ENCODE results near the gene S100A16. TPM values are rescaled to one million over a fixed set of nuclear protein-coding genes. Genes with fewer than 3 reads are reported as not detected.
A peak's percentile ranks its signal among the peaks of the same experiment; 100 is the strongest.
"Not testable (repeated sequence)": the region's sequence is repeated elsewhere in the genome, so short reads cannot be mapped to it uniquely, and the experiment has no call there.

The S100A16 gene
- total RNA-seq, 2 donors from 2014 or later, result not detected

- H3K4me1 Mint-ChIP-seq (ENCODE audit: low read depth), result peaks cover 69% of the 10 kb centered on the region
- H3K36me3 Mint-ChIP-seq (ENCODE audit: insufficient read depth in 2 of 2), result peaks cover 9 to 39% of the 10 kb centered on the region in 2 donors
- no peaks in the 10 kb centered on the region for H3K9me3 Mint-ChIP-seq
- no peak overlapping the region for H3K27ac Mint-ChIP-seq
- ATAC-seq (replicated peaks in 1 of 2), result no peak
- H3K27me3 Mint-ChIP-seq (ENCODE audit: low read depth), result no peaks in the 10 kb centered on the region
- H3K4me3 Mint-ChIP-seq, result no peak overlapping the region
- no peak for DNase-seq
These were observed 34.4 kb upstream of the S100A16 start for GRCh38 chr1:153647346-153647714.

DNA sequence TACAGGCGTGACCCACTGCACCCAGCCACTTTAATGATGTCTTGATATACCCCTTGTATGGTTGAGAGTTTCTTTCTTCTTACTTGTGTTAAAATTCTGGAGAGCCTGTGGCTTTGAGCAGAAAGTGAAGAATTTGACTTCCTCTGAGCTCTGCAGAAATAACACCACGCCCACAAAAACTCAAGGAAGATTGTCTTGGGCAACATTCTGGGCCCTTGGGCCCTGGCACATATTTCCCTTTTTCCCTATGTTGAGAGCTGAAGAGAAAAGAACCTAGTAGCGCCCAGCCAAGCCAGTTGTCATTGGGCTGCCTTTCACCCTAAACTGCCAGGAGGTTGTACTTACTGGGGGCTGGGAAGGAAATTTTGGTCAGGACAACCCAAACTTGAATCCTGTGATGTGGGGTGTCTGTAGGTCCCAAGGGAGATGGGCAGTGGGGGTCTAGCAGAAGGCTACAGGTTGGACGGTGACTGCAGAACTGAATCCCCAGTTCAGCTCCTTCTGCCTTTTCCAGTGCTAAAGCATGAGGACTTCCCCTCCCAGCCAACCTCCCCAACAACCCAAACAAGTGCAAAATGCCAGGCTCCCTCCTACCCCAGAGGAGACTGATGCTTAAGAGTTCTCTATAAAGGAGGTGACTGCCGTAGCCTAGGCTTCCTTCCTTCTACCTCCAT, 33.9 kb upstream of the S100A16 start:
- peak overlapping the region; percentile 31 for H3K27ac Mint-ChIP-seq
- H3K27me3 Mint-ChIP-seq (ENCODE audit: low read depth), result no peaks in the 10 kb centered on the region
- H3K36me3 Mint-ChIP-seq (ENCODE audit: insufficient read depth in 2 of 2), result peaks cover 9 to 43% of the 10 kb centered on the region in 2 donors
- no peak for DNase-seq
- ATAC-seq (replicated peaks in 1 of 2), result no peak
- no peaks in the 10 kb centered on the region for H3K9me3 Mint-ChIP-seq
- no peak overlapping the region for H3K4me3 Mint-ChIP-seq
- peaks cover 69% of the 10 kb centered on the region for H3K4me1 Mint-ChIP-seq (ENCODE audit: low read depth)

- Mint-ChIP-seq H3K4me1 (ENCODE audit: low read depth) (peaks cover 66% of the 10 kb centered on the region), H3K27me3 (ENCODE audit: low read depth) (no peaks in the 10 kb centered on the region)
These were observed 30.9 kb upstream of the S100A16 start for GRCh38 chr1:153643816-153644215.

DNA sequence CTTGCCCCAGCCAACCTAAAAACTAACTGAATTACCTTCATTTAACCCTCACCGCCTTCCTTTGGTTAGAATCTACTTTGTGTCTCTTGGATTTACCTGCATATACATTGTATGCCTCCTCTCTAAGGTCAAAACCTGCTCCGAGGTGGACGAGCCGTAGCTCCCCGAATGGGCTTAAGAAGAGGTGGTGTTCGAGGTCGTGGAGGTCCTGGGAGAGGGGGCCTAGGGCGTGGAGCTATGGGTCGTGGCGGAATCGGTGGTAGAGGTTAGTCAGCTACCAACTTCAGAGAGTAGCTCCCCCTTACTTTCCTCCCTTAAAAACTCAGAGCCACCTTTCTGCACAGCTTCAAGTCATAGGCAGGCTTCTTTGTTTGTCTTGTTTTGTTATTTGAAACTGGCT, 30.2 kb upstream of the S100A16 start:
- no peak for ATAC-seq (replicated peaks in 1 of 2)
- Mint-ChIP-seq H3K9me3 (no peaks in the 10 kb centered on the region), H3K36me3 (ENCODE audit: insufficient read depth in 2 of 2) (peaks cover 9 to 56% of the 10 kb centered on the region in 2 donors), H3K27ac (peak overlapping the region; percentile 66), H3K27me3 (ENCODE audit: low read depth) (no peaks in the 10 kb centered on the region), H3K4me1 (ENCODE audit: low read depth) (peaks cover 63% of the 10 kb centered on the region), H3K4me3 (no peak overlapping the region)
- no peak for DNase-seq

More at GRCh38 chr1:153643816-153644215, 30.9 kb upstream of the S100A16 start:
- Mint-ChIP-seq H3K36me3 (ENCODE audit: insufficient read depth in 2 of 2) (peaks cover 9 to 52% of the 10 kb centered on the region in 2 donors), H3K27ac (peak overlapping the region; percentile 66), H3K4me3 (no peak overlapping the region), H3K9me3 (no peaks in the 10 kb centered on the region)
- ATAC-seq (replicated peaks in 1 of 2) (no peak), DNase-seq (no peak)

DNA sequence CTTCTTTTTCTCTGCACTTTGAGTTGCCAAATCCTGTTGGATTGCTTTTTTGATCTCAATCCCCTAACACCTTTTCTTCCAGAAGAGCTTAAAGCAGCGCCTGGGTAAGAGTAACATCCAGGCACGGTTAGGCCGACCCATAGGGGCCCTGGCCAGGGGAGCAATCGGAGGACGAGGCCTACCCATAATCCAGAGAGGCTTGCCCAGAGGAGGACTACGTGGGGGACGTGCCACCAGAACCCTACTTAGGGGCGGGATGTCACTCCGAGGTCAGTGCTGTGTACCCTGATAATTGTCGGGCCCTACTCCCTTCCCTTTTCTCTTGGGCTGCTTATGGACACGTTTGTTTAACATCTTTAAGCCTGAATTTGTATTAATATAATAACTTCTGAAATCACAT, 29.2 kb upstream of the S100A16 start:
- no peaks in the 10 kb centered on the region for H3K27me3 Mint-ChIP-seq (ENCODE audit: low read depth)
- no peak overlapping the region for H3K4me3 Mint-ChIP-seq
- peaks cover 12 to 61% of the 10 kb centered on the region in 2 donors for H3K36me3 Mint-ChIP-seq (ENCODE audit: insufficient read depth in 2 of 2)
- H3K27ac Mint-ChIP-seq, result no peak overlapping the region
- ATAC-seq (replicated peaks in 1 of 2), result no peak
- H3K4me1 Mint-ChIP-seq (ENCODE audit: low read depth), result peaks cover 61% of the 10 kb centered on the region
- no peak for DNase-seq
- H3K9me3 Mint-ChIP-seq, result no peaks in the 10 kb centered on the region

GRCh38 chr1:153640861-153641260, 27.9 kb upstream of the S100A16 start:
- Mint-ChIP-seq H3K4me3 (no peak overlapping the region), H3K4me1 (ENCODE audit: low read depth) (peaks cover 58% of the 10 kb centered on the region), H3K27ac (peak overlapping the region; percentile 55), H3K27me3 (ENCODE audit: low read depth) (no peaks in the 10 kb centered on the region), H3K36me3 (ENCODE audit: insufficient read depth in 2 of 2) (peaks cover 16 to 59% of the 10 kb centered on the region in 2 donors), H3K9me3 (no peaks in the 10 kb centered on the region)
- ATAC-seq (replicated peaks in 1 of 2), result no peak
- no peak for DNase-seq

DNA sequence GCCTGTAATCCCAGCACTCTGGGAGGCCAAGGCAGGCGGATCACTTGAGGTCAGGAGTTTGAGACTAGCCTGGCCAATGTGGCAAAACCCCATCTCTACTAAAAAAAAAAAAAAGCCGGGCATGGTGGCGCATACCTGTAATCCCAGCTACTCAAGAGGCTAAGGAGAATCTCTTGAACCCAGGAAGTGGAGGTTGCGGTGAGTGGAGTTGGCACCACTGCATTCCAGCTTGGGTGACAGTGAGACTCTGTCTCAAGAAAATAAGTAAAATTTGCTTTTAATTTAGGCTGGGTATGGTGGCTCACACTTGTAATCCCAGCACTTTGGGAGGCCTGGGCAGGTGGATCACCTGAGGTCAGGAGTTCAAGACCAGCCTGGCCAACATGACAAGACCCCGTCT, 27.3 kb upstream of the S100A16 start:
- ATAC-seq (replicated peaks in 1 of 2); H3K27me3 Mint-ChIP-seq (ENCODE audit: low read depth); H3K9me3 Mint-ChIP-seq; H3K27ac Mint-ChIP-seq; H3K4me3 Mint-ChIP-seq; DNase-seq: not testable (repeated sequence)
- peaks cover 12 to 54% of the 10 kb centered on the region in 2 donors for H3K36me3 Mint-ChIP-seq (ENCODE audit: insufficient read depth in 2 of 2)
- peaks cover 55% of the 10 kb centered on the region for H3K4me1 Mint-ChIP-seq (ENCODE audit: low read depth)

DNA sequence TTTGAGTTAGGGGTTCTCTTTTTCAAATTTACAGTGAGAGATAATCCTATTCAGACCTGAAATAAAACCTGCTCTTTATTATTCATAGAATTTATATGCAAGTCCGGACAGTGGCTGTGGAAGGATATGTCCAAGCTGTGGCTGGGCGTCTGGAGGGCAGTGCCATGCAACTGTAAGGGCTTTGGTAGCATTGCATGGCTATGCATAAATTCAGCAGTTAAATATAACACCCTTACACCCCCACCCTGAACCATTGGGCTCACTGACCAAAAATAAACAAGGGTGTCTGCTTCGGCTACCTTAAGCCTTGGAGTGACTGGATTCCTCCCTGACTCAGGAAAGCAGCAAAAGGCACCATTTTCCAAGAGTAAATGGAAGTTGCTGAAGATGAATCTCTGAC, 26.3 kb upstream of the S100A16 start:
- Mint-ChIP-seq H3K9me3 (no peaks in the 10 kb centered on the region), H3K36me3 (ENCODE audit: insufficient read depth in 2 of 2) (peaks cover 12 to 48% of the 10 kb centered on the region in 2 donors), H3K27me3 (ENCODE audit: low read depth) (no peaks in the 10 kb centered on the region), H3K4me1 (ENCODE audit: low read depth) (peaks cover 47% of the 10 kb centered on the region), H3K27ac (no peak overlapping the region), H3K4me3 (no peak overlapping the region)
- DNase-seq (no peak), ATAC-seq (replicated peaks in 1 of 2) (no peak)

- H3K36me3 Mint-ChIP-seq (ENCODE audit: insufficient read depth in 2 of 2), result peaks cover 12 to 39% of the 10 kb centered on the region in 2 donors
- ATAC-seq (replicated peaks in 1 of 2), result no peak
- DNase-seq, result no peak
- H3K27ac Mint-ChIP-seq, result peak overlapping the region; percentile 52
- H3K4me1 Mint-ChIP-seq (ENCODE audit: low read depth), result peaks cover 43% of the 10 kb centered on the region
- no peaks in the 10 kb centered on the region for H3K27me3 Mint-ChIP-seq (ENCODE audit: low read depth)
- no peak overlapping the region for H3K4me3 Mint-ChIP-seq
- peaks cover 0 to under 1% of the 10 kb centered on the region in 2 donors for H3K9me3 Mint-ChIP-seq
These were observed 25.3 kb upstream of the S100A16 start for GRCh38 chr1:153638261-153638660.

- Mint-ChIP-seq H3K4me1 (ENCODE audit: low read depth) (peaks cover 53% of the 10 kb centered on the region), H3K27me3 (ENCODE audit: low read depth) (no peaks in the 10 kb centered on the region), H3K36me3 (ENCODE audit: insufficient read depth in 2 of 2) (peaks cover 14 to 29% of the 10 kb centered on the region in 2 donors), H3K9me3 (peaks cover 0 to 3% of the 10 kb centered on the region in 2 donors), H3K27ac (peak overlapping the region; percentile 76), H3K4me3 (peak overlapping the region; percentile 92 to 95)
- ATAC-seq (replicated peaks in 1 of 2) (no peak), DNase-seq (no peak)
These were observed 23.4 kb upstream of the S100A16 start for GRCh38 chr1:153636312-153636711.

DNA sequence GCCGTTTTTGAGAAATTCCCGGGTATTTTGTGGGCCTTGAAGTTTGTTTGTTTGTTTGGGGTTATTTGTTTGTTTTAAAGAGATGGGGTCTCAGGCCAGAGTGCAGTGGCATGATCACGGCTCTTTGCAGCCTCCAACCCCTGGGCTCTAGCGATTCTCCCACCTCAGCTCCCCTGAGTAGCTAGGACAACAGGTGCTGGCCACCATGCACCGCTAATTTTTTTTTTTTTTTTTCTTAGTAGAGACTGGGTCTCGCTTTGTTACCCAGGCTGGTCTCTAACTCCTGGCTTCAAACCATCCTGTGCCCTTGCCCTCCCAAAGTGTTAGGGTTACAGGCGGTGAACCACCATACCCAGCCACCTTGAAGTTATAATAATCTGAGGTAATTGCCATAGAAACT, 22.9 kb upstream of the S100A16 start:
- DNase-seq (no peak), ATAC-seq (replicated peaks in 1 of 2) (no peak)
- peak overlapping the region; percentile 76 for H3K27ac Mint-ChIP-seq
- H3K27me3 Mint-ChIP-seq (ENCODE audit: low read depth), result no peaks in the 10 kb centered on the region
- H3K4me1 Mint-ChIP-seq (ENCODE audit: low read depth), result peaks cover 54% of the 10 kb centered on the region
- H3K4me3 Mint-ChIP-seq, result peak overlapping the region; percentile 92 to 95
- H3K9me3 Mint-ChIP-seq, result peaks cover 0 to 3% of the 10 kb centered on the region in 2 donors
- peaks cover 14 to 25% of the 10 kb centered on the region in 2 donors for H3K36me3 Mint-ChIP-seq (ENCODE audit: insufficient read depth in 2 of 2)

GRCh38 chr1:153633754-153634665, 21.1 kb upstream of the S100A16 start, which contains the start of gene CHTOP:
CHTOP (plus strand) TSS chr1:153634066; CDS start chr1:153636589, 2,523 bp downstream.
- H3K27ac Mint-ChIP-seq, result peak within 1 kb of the TSS; percentile 94
- DNase-seq (peak; percentile 97 to 99), ATAC-seq (replicated peaks in 1 of 2) (peak; percentile 91 to 92)
- peaks cover 14 to 22% of the 10 kb centered on the region in 2 donors for H3K36me3 Mint-ChIP-seq (ENCODE audit: insufficient read depth in 2 of 2)
- no peaks in the 10 kb centered on the region for H3K27me3 Mint-ChIP-seq (ENCODE audit: low read depth)
- peak within 1 kb of the TSS; percentile 92 to 95 for H3K4me3 Mint-ChIP-seq
- H3K4me1 Mint-ChIP-seq (ENCODE audit: low read depth), result peaks cover 52% of the 10 kb centered on the region
- H3K9me3 Mint-ChIP-seq, result peaks cover 0 to 3% of the 10 kb centered on the region in 2 donors

DNA sequence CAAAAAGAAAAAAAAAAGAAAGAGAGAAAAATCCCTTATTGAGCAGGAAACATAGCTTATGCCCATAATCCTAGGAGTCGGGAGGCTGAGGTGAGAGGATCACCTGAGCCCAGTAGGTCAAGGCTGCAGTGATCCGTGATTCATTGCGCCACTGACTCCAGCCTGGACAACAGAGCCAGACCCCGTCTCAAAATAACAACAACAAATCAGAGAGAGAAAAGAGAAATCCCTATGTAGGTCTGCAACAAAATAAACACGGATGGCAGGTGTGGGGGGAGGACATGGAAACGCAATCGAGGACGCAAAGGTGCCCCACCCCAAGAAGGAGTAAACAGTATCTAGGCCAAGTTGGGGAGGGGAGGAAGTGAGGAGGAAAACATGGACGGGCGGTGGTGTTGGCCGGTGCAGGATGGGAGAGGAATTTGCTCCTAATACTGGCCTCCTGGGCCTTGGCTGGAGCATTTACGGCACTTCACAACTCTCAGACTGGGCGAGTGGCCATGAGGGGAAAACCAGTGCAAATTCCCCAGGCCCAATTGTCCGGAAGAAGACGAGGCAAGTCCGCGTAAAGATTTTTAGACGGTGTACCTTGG, 20.3 kb upstream of the S100A16 start:
- H3K27me3 Mint-ChIP-seq (ENCODE audit: low read depth), result no peaks in the 10 kb centered on the region
- ATAC-seq (replicated peaks in 1 of 2) (no peak), DNase-seq (no peak)
- H3K9me3 Mint-ChIP-seq, result peaks cover 0 to 3% of the 10 kb centered on the region in 2 donors
- H3K4me3 Mint-ChIP-seq, result peak overlapping the region; percentile 92 to 95
- H3K36me3 Mint-ChIP-seq (ENCODE audit: insufficient read depth in 2 of 2), result peaks cover 14 to 20% of the 10 kb centered on the region in 2 donors
- peak overlapping the region; percentile 36 for H3K27ac Mint-ChIP-seq
- H3K4me1 Mint-ChIP-seq (ENCODE audit: low read depth), result peaks cover 52% of the 10 kb centered on the region

Measured in activated T-cell treated with anti-CD3 and anti-CD28 coated beads, Interleukin-2, amount 50 U/mL, for 72 hours (primary cell).